WTC11 (cell line): ENCODE results near the gene WASF3.

Experiments used
- ATF2 ChIP-seq: sonication (generic); formaldehyde crosslinking; IDR thresholded peaks from 2 replicates; pipeline ENCODE4 v1.8.1; 2022; ENCODE audit warnings: low read depth, missing genetic modification reagents, borderline replicate concordance
- CREB1 ChIP-seq: sonication (generic); formaldehyde crosslinking; IDR thresholded peaks from 2 replicates; pipeline ENCODE4 v1.8.0; 2023; ENCODE audit warnings: mild to moderate bottlenecking, missing genetic modification reagents
- CTCF ChIP-seq: fragments of 200-600 bp; IDR thresholded peaks from 2 replicates; pipeline ENCODE4 v1.8.0; 2022; ENCODE audit warnings: antibody characterized with exemption
- E2F4 ChIP-seq: sonication (generic); formaldehyde crosslinking; IDR thresholded peaks from 2 replicates; pipeline ENCODE4 v1.8.1; 2022; ENCODE audit warnings: low read depth, mild to moderate bottlenecking, moderate library complexity, missing genetic modification reagents, borderline replicate concordance
- E2F5 ChIP-seq: sonication (generic); formaldehyde crosslinking; IDR thresholded peaks from 2 replicates; pipeline ENCODE4 v1.8.1; 2022; ENCODE audit warnings: mild to moderate bottlenecking, moderate library complexity, missing genetic modification reagents
- ETV6 ChIP-seq: sonication (generic); formaldehyde crosslinking; IDR thresholded peaks from 2 replicates; pipeline ENCODE4 v1.8.1; 2022; ENCODE audit warnings: mild to moderate bottlenecking, missing genetic modification reagents
- FOXJ3 ChIP-seq: sonication (generic); formaldehyde crosslinking; IDR thresholded peaks from 2 replicates; pipeline ENCODE4 v1.9.0; 2021; ENCODE audit warnings: missing genetic modification reagents, mild to moderate bottlenecking, borderline replicate concordance
- NFE2L1 ChIP-seq: sonication (generic); formaldehyde crosslinking; IDR thresholded peaks from 2 replicates; pipeline ENCODE4 v1.8.1; 2023; ENCODE audit warnings: missing genetic modification reagents
- TCF7 ChIP-seq: sonication (generic); formaldehyde crosslinking; IDR thresholded peaks from 2 replicates; pipeline ENCODE4 v1.8.0; 2022; ENCODE audit warnings: mild to moderate bottlenecking, low read depth, missing genetic modification reagents, moderate library complexity
- TEAD4 ChIP-seq: sonication (generic); formaldehyde crosslinking; IDR thresholded peaks from 2 replicates; pipeline ENCODE4 v1.8.0; 2022; ENCODE audit warnings: mild to moderate bottlenecking, missing genetic modification reagents
- ZNF317 ChIP-seq: sonication (generic); formaldehyde crosslinking; IDR thresholded peaks from 2 replicates; pipeline ENCODE4 v1.8.1; 2023; ENCODE audit warnings: low read depth, mild to moderate bottlenecking, moderate library complexity, missing genetic modification reagents, borderline replicate concordance
- TF ChIP-seq, protein P1 (sequence below): sonication (generic); formaldehyde crosslinking; IDR thresholded peaks from 2 replicates; pipeline ENCODE4 v1.8.1; 2023; ENCODE audit warnings: mild to moderate bottlenecking, missing genetic modification reagents, moderate library complexity

- TF ChIP-seq CTCF (no peak), E2F5 (CRISPR knock-in tag) (no peak), TEAD4 (CRISPR knock-in tag) (no peak), ETV6 (CRISPR knock-in tag) (no peak), E2F4 (no peak), ATF2 (no peak), ZNF317 (CRISPR knock-in tag) (no peak), CREB1 (CRISPR knock-in tag) (no peak), NFE2L1 (no peak), FOXJ3 (CRISPR knock-in tag) (no peak), TCF7 (no peak)
- TF ChIP-seq, protein P1, sequence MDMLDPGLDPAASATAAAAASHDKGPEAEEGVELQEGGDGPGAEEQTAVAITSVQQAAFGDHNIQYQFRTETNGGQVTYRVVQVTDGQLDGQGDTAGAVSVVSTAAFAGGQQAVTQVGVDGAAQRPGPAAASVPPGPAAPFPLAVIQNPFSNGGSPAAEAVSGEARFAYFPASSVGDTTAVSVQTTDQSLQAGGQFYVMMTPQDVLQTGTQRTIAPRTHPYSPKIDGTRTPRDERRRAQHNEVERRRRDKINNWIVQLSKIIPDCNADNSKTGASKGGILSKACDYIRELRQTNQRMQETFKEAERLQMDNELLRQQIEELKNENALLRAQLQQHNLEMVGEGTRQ, result no peak
Observed at GRCh38 chr13:26517936-26518335, 39.5 kb upstream of the WASF3 start.
